ENCODE measurements around the gene FLAD1. TPM values are rescaled to one million over a fixed set of nuclear protein-coding genes. Genes with fewer than 3 reads are reported as not detected.

The FLAD1 gene
- total and polyA plus RNA-seq, 2 of the 8 experiments (the other 6 are each of a cell fraction or from before 2014, with no cell fraction given), result 104 to 143 TPM

DNA sequence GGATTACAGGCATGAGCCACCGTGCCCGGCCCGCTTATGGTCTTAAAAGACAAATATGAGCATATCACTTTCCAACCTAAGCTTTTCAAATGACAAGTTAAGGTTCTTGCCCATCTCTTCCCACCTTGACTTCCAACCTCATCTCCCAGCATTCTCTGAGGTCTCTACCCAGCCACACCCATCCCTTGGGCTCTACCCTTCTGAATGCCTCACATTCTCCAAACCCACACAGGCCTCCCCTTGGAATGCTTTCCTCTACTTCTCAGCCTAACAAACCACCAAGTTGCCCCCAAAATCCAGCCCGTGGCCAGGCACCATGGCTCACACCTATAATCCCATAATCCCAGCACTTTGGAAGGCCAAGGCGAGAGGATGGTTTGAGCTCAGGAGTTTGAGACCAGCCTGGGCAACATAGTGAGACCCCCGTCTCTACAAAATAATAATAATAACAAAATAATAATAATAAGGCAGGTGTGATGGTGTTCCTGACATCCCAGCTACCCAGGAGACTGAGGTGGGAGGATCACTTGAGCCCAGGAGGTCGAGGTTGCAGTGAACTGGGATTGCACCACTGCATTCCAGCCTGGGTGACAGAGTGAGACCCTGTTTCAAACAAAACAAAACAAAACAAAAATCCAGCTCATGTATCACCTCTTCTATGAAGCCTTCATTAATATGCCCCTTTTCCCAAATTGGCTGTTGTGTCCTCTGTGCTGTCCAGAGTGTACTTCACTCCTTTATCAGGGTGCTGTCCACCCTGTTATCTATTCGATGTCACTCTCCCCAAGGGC, 39.2 kb downstream of the FLAD1 start (continued):
- TF ChIP-seq BRCA1 (IDR thresholded peaks at IDR 0.05; ENCODE audit: low read depth, low read length) (no peak), CHD1 (IDR thresholded peaks at IDR 0.05; ENCODE audit: low read depth, low read length) (no peak), SUZ12 (IDR thresholded peaks at IDR 0.05; ENCODE audit: low read length) (no peak), SIRT6 (IDR thresholded peaks at IDR 0.05; ENCODE audit: low read length) (no peak)

All from H1 (cell line).